NT2/D1 (cell line): ENCODE results near the gene ADSS2.

Source experiments
- SUZ12 ChIP-seq: IDR thresholded peaks from 2 replicates; pipeline ENCODE4 v1.6.1; 2011; ENCODE audit not compliant: insufficient read length, insufficient read depth; ENCODE audit errors: extremely low read depth
- YY1 ChIP-seq: IDR thresholded peaks from 2 replicates; pipeline ENCODE4 v1.6.1; 2011; ENCODE audit not compliant: insufficient read length, insufficient read depth
- ZNF274 ChIP-seq: IDR thresholded peaks from 2 replicates; pipeline ENCODE4 v1.6.1; 2011; ENCODE audit warnings: mild to moderate bottlenecking, low read depth, low read length

DNA sequence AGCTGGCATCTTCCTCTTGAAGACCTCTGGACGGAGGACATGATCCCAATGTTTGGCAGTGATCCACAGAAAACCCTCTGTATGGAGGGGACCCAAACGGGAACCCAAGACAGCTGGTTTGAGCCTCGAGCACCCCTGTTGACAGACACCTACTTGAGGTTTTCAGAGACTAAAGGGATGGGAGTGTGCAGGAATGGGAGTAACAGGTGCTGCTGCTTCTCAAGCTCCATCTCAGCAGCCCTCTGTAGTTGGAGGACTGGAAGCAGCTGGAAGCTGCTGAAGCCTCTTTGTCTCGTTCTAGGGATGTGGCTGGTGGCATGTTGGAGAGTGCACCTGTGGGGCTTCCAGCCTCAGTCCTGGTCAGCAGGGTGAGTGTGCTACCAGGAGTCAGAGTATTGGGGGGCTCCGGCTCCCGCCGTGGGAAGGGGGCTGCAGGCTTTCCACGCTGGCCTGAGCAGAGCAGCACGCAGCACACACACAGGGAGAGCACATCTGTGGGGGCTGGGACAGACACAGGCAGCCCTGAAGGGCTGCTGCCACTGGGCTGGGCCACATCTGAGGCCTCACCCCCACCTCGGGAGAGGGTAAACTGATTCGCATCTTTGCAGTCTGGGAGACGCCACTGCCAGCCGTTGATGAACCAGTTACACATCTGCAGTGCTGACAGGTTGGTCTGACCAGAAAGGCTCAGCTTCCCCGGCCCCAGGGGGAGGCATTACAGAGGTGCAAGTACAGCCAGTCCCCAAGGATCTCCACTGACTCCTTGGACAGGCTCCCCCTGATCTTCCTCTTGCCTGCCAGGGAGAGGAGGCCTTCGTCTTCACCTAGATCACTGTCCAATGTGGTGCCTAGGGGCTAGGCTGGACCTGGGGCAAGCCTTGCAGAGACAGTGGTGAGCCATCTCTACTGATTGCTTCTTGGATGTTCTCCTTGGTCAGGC lies 56.6 kb downstream of the ADSS2 start:
- no peak for TF ChIP-seq ZNF274
- TF ChIP-seq YY1: no peak
- TF ChIP-seq SUZ12: no peak
